NCI-H2029 treated with DMSO at 0.1 percent for 48 hours (cell line): ENCODE results near the gene CEP170.

Experiments
- DNase-seq: peaks from one replicate; lab custom pipeline; 2025; lab: John Stamatoyannopoulos, UW

Gene CEP170

DNA sequence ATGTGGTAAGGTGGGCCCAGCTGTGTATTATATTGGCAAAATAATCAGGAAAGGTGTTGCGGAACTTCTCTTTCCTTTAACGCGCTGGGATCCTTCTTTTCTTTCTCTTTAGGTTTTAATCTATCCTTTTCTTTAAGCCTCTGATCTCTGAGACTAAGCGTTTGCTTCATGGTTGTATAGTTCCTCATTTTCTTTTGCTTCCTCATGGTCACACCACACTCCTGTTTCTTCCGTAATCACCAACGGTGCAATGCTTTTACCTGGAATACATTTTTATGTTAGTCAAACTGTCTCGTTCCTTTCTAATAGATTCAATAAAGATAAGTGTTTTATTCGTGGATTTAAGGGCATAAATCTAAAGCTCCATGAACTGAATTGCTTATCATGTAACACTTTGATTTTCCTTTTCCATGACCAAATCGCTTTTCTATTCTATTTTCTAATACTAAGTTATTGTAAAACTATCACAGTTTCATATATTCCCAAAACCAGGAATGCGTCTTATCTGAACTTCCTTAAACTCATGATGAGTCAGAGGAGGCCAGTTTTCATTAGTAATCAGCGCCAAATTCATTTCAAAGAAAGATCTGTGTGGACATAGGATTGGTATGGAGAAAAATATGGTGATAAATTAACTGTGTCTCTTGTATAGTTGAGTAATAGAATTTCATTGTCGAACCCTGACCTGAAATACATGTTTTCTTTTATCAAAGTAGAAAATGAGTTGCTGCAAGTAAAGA is 13.0 kb upstream of the CEP170 start:
- DNase-seq, result no peak

DNA sequence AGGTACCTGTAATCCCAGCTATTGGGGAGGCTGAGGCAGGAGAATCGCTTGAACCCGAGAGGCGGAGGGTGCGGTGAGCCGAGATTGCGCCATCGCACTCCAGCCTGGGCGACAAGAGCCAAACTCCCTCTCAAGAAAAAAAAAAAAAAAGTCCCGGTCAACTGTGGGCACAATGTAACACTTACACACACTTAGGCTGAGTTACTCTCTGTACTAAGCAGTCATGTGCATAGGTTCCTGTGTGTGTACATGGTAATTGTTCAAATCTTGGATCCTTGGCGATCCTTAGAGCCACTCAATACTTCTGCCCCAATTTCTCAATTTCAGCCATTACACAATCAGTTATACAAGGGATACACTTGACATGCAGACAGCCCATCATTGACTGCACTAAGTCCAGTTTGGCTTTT is 12.4 kb upstream of the CEP170 start:
- DNase-seq, result no peak

DNA sequence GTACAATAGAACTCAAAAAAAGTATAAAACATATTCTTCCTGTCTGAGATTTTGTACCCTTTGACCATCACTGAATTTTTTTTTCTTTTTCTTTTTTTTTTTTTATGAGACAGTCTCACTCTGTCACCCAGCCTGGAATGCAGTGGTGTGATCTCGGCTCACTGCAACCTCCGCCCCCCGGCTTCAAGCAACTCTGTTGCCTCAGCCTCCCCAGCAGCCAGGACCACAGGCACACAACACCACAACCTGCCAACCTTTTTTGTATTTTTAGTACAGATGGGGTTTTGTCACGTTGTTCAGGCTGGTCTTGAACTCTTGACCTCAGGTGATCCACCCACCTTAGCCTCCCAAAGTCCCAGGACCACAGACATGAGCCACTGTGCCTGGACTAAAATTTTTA is 11.2 kb upstream of the CEP170 start:
- DNase-seq, result no peak

DNA sequence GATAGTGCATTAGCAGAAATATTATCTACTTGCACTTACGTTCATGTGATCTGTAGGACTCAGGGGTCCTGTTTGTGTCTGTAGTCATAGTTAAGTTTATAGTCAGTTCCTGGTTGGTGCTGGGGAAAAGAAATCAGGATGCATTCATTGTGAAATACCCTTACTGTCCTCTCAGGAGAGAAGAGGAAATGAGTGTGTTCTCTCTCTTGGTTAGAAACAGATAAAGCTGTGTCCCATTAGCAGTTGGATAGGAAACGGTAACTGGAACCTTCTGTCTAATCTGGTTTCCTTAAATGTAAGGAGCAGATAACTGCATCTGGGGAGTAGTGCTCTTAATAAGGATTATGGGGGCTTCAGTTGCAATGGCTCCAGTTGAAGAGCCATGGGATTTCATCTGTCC is 9.6 kb upstream of the CEP170 start:
- DNase-seq, result no peak

DNA sequence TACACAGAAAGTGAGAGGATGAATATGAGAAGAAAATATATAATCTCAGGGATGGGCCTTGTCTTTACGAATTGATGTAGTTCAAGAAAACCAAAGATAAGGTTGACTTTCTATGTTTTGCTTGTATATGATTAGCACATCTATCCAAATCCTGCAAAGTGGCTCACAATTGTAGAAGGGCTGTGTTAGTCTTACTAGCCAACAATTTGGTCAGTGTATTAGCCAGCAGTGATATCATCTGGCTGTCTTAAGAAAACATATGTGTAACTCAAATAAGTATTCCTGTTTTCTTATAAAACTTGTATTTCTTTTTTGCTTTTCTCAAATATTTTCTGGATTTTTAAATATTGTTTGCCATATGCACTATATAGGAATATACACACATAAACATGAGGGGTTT is 6.3 kb upstream of the CEP170 start:
- no peak for DNase-seq

DNA sequence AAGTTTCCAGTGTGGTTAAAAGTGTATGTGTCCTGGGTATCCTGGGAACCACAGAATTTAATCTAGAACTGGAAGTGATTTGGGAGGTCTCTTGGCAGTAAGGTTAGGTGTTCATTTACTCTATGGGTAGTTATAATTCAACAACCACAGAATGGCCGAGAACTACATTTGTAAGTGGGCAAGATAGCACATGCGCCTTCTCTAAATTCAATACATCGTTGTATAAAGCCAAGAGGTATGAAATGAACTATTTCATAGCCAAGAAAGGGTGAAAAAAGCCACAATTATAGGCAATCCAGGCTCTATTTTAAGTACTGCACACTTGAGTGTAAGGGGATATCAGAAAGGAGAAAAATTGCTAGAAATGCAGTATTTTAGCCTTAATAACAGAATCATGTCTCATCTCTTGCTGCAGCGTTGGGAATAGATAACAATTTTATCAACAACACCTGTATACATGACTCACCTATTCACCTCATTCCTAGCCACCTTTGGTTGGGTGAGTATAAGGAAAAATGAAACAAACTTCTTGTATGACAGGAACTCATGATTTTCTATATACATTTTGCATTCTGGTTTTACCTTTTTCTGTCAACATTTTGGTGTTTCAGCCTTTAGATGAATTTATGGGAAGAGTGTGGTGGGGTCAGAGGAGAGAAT is 5.3 kb upstream of the CEP170 start:
- DNase-seq, result no peak

DNA sequence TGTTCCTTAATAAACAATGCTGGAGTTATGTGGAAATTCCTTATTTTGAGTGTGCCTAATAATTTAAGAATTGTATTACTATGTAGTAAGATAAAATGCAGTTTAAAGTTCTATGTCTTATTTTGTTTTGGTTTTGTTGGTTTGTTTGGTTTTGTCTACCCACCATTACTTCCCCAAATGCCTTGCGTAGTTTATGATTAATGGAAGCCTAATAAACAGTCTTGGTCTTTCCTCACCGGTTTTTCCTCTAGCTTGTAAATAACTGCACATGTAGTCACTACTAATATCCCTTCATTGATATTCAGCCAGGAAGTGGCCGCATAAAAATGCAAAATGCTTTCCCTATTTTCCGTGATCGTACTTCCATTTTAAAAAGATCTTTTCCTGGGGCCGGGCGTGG is 3.6 kb upstream of the CEP170 start:
- DNase-seq, result no peak

DNA sequence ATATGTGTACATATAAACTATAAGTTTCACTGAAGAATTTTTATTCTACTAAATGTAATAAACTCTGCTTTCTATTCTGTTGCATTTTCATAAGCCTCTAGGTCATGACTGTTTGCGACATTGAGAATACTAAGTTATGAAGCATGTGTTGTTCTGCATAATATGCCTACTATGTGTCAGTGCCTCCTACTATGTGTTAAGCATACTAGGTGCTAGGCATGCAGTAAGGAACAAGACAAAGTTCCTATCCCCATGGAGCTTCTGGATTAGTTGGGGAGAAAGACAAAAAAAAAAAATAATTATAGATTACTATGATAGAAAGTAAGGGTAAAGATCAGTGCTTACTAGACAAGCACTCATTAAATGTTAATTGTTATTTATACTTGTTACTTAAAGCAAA is 2.1 kb upstream of the CEP170 start:
- no peak for DNase-seq

DNA sequence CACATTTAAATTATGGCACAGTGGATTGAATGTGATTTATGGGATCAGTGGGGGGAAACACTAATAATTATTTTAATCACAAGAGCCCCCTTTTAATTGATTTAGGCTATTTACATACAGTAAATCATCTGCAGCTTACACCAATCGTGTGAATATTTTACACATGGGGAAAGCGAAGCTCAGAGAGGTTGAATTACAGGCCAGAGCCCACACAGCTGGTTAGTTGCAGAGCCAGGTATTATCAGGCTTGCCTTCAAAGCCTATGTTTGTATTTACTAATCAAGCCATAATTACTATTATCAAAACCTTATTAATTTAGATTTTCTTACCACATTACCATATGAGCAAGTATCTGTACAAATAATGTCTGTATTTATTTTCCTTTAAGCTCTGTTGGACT is 1.5 kb upstream of the CEP170 start:
- no peak for DNase-seq

DNA sequence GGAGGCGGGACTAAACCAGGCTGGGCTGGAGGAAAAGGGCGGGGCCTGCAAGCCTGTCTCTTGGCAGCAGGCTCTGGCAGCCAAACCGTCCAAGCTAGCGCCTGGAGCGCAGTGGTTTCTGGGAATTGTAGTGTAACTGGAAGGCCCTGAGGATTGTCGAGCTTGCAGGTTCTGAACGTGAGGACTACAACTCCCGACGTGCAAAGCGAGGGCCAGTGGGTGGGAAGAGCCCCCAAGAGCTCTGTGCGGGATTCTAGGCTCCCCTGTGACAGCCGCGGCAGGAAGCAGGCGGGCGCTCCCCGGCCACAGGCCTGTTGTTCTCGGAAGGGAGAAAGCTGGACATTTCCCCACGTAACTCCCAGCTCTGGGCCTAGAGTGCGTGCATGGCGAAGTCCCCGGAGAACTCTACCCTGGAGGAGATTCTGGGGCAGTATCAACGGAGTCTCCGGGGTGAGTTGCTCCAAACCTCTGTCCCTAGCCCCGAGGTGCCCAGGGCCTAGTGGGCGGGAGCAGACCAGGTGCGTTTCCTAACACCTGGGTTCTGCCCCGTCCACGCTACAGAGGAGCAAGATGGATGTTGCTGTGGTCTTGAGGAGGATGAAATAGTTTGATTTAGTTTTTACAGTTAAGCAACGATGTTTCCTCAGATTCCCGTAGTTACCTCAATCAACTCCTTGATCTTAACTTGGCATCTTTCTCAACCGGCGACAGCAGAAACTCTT is 871 bp upstream of the CEP170 start, which contains the start of gene SDCCAG8:
Gene SDCCAG8 (plus strand): TSS at position 251 of the 722 bp plus-strand sequence. CDS start 133 bp downstream, at position 384.
- DNase-seq, result peak; percentile 96

DNA sequence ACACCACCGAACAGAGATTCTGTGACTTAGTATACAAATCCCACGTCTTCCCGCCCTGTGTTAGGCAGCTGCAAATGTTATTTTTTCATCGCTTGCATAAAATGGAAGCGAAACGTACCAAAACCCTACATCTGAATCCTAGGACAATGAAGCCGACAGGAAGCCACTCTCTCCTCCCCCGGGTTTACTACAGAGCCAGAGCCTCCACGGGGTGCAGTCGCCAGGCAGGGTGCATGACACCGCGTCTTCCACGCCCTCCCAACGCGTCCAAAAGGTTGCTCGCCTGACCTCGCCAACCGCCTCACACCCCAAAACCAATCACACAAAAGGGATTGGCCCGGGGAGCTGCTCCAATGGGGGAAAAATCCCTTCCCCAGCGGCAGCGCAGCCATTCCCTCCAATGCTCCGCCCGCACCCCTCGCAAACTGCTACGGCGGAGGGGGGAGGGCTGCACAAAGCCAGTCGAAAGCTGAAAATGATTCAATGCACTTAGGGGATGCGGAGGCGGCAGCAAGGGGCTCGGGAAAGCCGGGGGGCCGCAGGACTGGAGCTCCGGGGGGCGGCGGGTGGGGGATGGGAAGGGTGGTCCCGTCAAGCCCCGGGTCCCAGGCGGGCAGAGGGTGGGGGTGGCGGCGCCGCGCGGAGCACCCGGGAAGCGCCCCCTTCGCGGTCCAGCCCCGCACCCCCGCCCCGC is 701 bp downstream of the CEP170 start:
- peak; percentile 21 for DNase-seq

DNA sequence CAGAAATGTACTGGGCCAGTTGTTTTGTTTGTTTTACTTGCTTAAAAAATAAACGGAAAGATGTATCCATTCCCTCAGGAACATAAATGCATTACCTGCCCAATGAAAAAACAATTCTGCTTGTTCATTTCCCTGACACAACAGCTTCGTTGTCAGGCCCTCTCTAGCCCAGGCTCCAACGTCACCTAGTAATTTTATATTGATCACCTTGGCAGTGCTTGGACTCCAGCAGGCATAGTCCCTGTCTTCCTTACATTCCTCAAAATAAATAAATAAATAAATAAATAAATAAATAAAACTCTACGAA is 1.2 kb downstream of the CEP170 start:
- no peak for DNase-seq

DNA sequence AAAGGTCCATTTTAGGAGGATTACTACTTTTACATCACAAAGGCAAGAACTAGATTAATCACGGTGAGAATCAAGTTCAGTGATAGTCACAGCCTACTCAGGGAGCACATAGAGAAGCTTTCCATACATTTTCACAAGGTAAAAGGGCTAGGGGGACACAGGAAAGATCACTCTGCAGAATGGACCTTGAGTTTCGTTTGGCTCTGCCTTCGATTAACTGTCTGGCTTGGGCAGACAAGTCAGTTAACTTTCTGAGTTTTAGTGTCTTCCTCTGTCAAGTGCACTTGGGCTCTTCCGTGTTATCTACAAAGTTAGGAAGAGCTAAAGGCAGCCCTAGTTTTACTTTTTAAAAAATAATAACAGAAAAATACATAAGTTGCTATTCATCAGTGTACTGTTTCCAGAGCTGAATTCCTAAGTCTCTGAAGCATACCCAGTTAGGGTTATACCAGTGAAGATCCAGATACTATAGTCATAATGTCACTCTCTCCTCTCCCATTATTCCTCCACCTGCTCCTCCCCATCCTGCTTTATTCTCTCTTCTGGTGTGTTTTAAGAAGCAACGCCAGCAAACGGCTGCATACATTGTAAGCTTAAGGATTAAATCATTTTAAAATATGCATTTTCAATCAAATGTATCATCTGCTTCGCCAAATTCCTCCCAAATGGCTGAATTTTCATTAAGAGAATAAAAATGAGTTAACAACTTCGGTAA is 1.7 kb downstream of the CEP170 start:
- no peak for DNase-seq

DNA sequence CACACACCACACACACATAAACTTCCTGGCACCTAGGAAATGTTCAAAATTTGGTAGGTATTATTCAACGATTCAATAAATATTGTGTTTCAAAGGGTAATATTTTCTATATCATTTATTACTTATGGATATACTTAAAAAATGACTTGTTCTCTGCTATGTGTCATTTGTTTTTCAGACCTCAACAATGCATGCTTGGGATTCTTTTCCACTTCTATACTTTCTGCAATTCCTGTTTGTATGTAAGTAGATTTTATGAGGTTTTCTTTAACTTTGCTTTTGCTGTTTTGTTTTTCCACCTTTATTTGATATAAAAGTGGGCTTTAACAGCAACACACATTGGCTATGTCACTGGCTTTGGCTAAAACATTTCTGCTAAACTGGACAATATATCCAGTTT is 3.5 kb downstream of the CEP170 start:
- no peak for DNase-seq

DNA sequence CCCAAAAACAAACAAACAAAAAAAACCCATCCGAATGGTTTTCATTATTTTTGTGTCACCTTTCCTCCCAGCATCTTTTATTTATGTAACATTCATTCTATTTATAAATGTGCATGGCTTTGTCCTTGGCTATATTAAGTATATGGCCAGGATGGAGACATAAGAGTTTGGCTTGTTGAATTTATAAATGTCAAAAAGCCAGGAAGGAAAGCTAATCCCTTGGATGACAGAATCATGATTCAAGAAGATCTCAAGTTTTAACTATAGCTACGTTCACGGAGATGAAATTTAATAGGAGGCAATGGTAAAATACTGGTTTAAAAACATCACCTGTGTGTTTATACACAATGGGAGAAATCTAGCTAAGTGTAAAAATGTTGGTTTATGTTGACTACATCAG is 5.0 kb downstream of the CEP170 start:
- DNase-seq, result no peak

DNA sequence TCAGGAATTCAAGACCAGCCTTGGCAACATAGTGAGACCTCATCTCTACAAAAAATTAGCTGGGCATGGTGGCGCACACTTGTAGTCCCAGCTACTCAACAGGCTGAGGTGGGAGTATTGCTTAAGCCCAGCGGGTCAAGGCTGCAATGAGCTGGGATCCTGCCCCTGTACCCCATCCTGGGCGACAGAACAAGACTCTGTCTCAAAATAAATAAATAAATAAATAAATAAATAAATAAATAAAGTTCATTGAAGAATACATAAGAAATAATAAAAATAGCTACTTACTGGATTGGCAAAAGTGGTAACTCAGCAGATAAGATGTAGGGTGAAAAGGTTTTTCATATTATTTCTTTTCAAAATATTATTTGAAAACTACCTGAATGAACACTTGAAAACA is 5.9 kb downstream of the CEP170 start:
- no peak for DNase-seq

DNA sequence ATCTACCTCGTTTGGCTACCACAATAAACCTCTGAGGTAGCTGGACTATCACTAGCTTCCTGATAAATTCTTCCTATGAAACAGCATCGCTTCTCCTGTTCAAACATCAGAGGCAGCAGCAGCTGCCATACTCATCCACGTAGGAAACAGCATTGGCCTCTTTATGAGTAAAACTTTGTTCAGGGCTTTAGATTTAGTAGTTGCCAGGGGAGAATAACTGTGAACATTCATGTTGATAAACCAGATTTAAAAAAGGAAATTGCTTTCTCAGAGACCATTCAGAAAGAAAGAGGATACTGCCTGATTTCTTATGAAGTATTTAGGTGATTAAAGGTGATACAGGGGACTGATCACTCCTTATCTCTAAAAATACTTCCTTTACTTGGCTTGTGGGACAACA is 7.2 kb downstream of the CEP170 start:
- DNase-seq, result no peak

DNA sequence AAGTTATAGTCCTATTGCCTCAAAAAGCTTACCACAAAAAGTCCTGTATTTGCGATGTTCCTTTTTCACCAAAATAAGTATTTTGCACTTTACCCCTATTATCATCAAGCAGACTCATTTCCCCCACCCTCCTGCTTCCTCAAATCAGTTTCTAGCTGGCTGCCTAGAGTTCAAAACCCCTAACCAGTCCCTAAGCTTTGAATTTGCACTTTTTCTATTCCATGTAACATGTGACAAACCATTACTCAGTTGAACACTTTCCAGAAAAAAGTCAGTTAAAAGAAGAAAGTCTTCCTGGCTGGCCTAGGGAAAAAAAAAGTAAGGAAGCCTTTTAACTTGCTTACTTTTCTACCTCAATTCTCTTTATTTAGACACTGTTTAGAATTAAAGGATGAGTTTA is 8.2 kb downstream of the CEP170 start:
- no peak for DNase-seq

DNA sequence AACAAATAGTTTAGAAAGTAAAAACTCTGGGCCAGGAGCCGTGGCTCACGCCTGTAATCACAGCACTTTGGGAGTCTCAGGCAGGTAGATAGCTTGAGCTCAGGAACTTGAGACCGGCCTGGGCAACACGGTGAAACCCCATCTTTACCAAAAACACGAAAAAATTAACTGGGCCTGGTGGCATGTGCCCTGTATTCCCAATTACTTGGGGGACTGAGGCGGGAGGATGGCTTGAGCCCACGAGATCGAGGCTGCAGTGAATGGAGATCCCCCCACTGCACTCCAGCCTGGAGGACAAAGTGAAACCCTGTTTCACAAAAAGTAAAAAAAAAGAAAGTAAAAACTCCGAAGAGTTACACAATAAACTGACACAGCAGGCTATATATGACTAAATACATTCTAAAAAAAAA is 10.6 kb downstream of the CEP170 start:
- DNase-seq, result no peak

DNA sequence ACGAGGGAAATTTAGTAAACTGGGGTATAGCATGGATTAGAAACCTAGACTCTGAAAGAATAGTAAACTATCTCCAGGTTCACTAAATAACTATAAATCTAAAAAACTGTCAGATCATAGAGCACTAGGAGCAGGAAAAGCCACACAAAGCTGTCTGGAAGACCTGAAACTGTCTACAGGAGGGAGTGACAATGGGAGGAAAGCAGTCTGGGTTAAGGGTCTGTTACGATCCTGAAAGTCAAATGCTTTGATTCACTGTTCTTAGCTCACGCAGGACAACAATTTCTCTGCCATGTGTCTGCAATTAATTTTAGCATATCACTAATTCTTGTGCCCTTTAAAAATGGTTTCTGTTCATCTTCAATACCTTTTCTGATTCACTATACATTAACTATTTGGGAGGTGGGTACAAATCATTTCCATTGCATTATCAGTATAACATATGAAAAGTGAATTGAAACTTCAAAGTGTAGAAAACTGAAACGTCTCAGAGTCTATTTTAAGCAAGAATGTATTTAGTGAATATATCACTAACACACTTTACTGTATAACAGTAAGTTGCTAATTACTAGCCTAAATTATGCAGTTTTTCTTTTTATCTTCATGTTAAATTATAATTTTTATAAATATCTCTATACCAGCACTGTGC is 18.4 kb downstream of the CEP170 start:
- DNase-seq, result no peak

DNA sequence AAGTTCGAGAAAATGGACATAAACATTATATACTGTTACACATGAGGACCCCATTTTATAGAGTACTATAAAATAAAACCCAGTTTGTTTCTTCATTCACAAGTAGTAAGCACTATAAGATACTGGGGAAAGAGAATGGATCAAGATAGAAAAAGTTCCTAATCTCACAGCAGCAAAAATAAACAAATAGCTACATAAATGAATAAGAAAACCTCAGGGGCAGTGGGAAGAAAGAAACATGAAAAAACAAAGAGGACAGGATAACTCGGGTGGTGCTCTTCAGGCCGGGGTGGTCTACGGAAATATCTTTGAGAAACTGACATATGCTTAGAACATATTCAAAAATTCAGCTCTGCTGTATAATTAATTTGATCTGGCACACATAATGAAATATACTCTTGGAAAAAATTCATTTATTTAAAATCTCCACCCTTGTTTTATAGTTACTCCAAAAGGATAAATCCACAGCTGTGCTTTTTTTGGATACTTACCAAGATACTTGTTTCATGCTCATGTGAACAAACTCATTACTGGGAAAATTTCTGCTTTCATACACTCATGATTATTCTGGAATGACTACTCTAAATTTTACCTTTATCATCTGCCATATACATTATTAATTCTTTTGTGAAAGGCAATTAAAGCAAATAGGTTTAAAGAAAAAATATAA is 20.0 kb downstream of the CEP170 start:
- no peak for DNase-seq
